ENCODE data around the gene NPFF.

GRCh38 chr12:53472056-53472582, 35.2 kb downstream of the NPFF start:
- TF ChIP-seq, protein P1, sequence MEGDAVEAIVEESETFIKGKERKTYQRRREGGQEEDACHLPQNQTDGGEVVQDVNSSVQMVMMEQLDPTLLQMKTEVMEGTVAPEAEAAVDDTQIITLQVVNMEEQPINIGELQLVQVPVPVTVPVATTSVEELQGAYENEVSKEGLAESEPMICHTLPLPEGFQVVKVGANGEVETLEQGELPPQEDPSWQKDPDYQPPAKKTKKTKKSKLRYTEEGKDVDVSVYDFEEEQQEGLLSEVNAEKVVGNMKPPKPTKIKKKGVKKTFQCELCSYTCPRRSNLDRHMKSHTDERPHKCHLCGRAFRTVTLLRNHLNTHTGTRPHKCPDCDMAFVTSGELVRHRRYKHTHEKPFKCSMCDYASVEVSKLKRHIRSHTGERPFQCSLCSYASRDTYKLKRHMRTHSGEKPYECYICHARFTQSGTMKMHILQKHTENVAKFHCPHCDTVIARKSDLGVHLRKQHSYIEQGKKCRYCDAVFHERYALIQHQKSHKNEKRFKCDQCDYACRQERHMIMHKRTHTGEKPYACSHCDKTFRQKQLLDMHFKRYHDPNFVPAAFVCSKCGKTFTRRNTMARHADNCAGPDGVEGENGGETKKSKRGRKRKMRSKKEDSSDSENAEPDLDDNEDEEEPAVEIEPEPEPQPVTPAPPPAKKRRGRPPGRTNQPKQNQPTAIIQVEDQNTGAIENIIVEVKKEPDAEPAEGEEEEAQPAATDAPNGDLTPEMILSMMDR (IDR thresholded peaks at IDR 0.05), result no peak
- TF ChIP-seq POLR2A (IDR thresholded peaks at IDR 0.05), result no peak
